GM21447 (cell line): Measurements from ENCODE around the gene CACNB2.

Source experiments
- ATAC-seq: cut with Tn5 transposase; IDR thresholded peaks from one replicate; pipeline ENCODE4 v1.9.1; 2021; ENCODE audit not compliant: unreplicated experiment

The CACNB2 gene

GRCh38 chr10:18381679-18382078 lies 241.5 kb downstream of the CACNB2 start:
- no peak for ATAC-seq

GRCh38 chr10:18397906-18398305 lies 257.7 kb downstream of the CACNB2 start:
- ATAC-seq, result no peak

GRCh38 chr10:18399158-18399557 lies 258.9 kb downstream of the CACNB2 start:
- ATAC-seq, result peak; percentile 69

- ATAC-seq, result peak; percentile 50
Measured at GRCh38 chr10:18400201-18400905, 260.1 kb downstream of the CACNB2 start.

GRCh38 chr10:18400906-18401245 lies 260.7 kb downstream of the CACNB2 start:
- no peak for ATAC-seq

- no peak for ATAC-seq
Measured at GRCh38 chr10:18401416-18402195, 261.4 kb downstream of the CACNB2 start.

GRCh38 chr10:18402853-18403252 lies 262.6 kb downstream of the CACNB2 start:
- ATAC-seq, result no peak

- ATAC-seq, result no peak
Measured at GRCh38 chr10:18404530-18404929, 264.3 kb downstream of the CACNB2 start.

- ATAC-seq, result no peak
Measured at GRCh38 chr10:18406136-18406535, 265.9 kb downstream of the CACNB2 start.

GRCh38 chr10:18409599-18410397 lies 269.6 kb downstream of the CACNB2 start:
- ATAC-seq, result no peak

GRCh38 chr10:18414061-18414460 lies 273.8 kb downstream of the CACNB2 start:
- no peak for ATAC-seq

- ATAC-seq, result no peak
Measured at GRCh38 chr10:18417950-18418527, 277.8 kb downstream of the CACNB2 start.

- peak; percentile 53 for ATAC-seq
Measured at GRCh38 chr10:18418541-18419215, 278.5 kb downstream of the CACNB2 start.

GRCh38 chr10:18419945-18420344 lies 279.7 kb downstream of the CACNB2 start:
- no peak for ATAC-seq

- ATAC-seq, result no peak
Measured at GRCh38 chr10:18421726-18422293, 281.6 kb downstream of the CACNB2 start.

GRCh38 chr10:18423058-18423637 lies 282.9 kb downstream of the CACNB2 start:
- no peak for ATAC-seq

GRCh38 chr10:18424200-18424599 lies 284.0 kb downstream of the CACNB2 start:
- no peak for ATAC-seq

- no peak for ATAC-seq
Measured at GRCh38 chr10:18429335-18429734, 289.1 kb downstream of the CACNB2 start.

GRCh38 chr10:18436902-18437301 lies 296.7 kb downstream of the CACNB2 start:
- no peak for ATAC-seq

GRCh38 chr10:18437486-18437885 lies 297.3 kb downstream of the CACNB2 start:
- ATAC-seq, result no peak
